ENCODE data around the gene CALN1. TPM values are rescaled to one million over a fixed set of nuclear protein-coding genes. Genes with fewer than 3 reads are reported as not detected.

Gene CALN1
- total RNA-seq, 2 donors from 2014 or later, result 0.52 to 1.6 TPM

GRCh38 chr7:72170475-72170874 lies 241.7 kb downstream of the CALN1 start:
- H3K27me3 ChIP-seq, result no peaks in the 10 kb centered on the region
- no peak for DNase-seq
- 73 to 74% methylated on average over 3 of the region's 3 CpGs for WGBS, 2 donors
- no peak for TF ChIP-seq POLR2A (IDR thresholded peaks at IDR 0.05)
- no peak for TF ChIP-seq CTCF (IDR thresholded peaks at IDR 0.05)
- peaks cover 0 to 6% (median 0%) of the 10 kb centered on the region in 3 donors for H3K9me3 ChIP-seq
- intact Hi-C loops (cut with DNase I), result no loop called here
- H3K4me1 ChIP-seq, result no peaks in the 10 kb centered on the region
- no peak overlapping the region for H3K27ac ChIP-seq
- H3K36me3 ChIP-seq (replicated peaks in 1 of 2; ENCODE audit: insufficient read depth in 1 of 2, low read depth in 2 of 2), result no peaks in the 10 kb centered on the region
- H3K4me3 ChIP-seq, result no peak overlapping the region
- no peak for ATAC-seq

GRCh38 chr7:72163271-72163670 lies 248.9 kb downstream of the CALN1 start:
- no peak for TF ChIP-seq POLR2A (IDR thresholded peaks at IDR 0.05)
- TF ChIP-seq CTCF (IDR thresholded peaks at IDR 0.05), result no peak
- Histone ChIP-seq H3K4me1 (no peaks in the 10 kb centered on the region), H3K9me3 (no peaks in the 10 kb centered on the region), H3K27ac (no peak overlapping the region), H3K36me3 (replicated peaks in 1 of 2; ENCODE audit: insufficient read depth in 1 of 2, low read depth in 2 of 2) (no peaks in the 10 kb centered on the region), H3K27me3 (no peaks in the 10 kb centered on the region), H3K4me3 (no peak overlapping the region)
- 69 to 86% methylated on average over 2 of the region's 2 CpGs for WGBS, 2 donors
- DNase-seq, result no peak
- intact Hi-C loops (cut with DNase I), result no loop called here
- ATAC-seq, result no peak

- WGBS, 2 donors, result 59 to 67% methylated on average over 6 of the region's 6 CpGs
- DNase-seq (no peak), ATAC-seq (no peak)
- H3K4me1 ChIP-seq, result no peaks in the 10 kb centered on the region
- no peak overlapping the region for H3K4me3 ChIP-seq
- no peak overlapping the region for H3K27ac ChIP-seq
- no peaks in the 10 kb centered on the region for H3K9me3 ChIP-seq
- TF ChIP-seq POLR2A (IDR thresholded peaks at IDR 0.05) (no peak), CTCF (IDR thresholded peaks at IDR 0.05) (no peak)
- intact Hi-C loops (cut with DNase I), result no loop called here
- no peaks in the 10 kb centered on the region for H3K36me3 ChIP-seq (replicated peaks in 1 of 2; ENCODE audit: insufficient read depth in 1 of 2, low read depth in 2 of 2)
- H3K27me3 ChIP-seq, result no peaks in the 10 kb centered on the region
Measured at GRCh38 chr7:72161534-72161933, 250.6 kb downstream of the CALN1 start.

GRCh38 chr7:72159911-72160310 lies 252.2 kb downstream of the CALN1 start:
- ATAC-seq (no peak), DNase-seq (no peak)
- WGBS, 2 donors, result 41 to 45% methylated on average over 4 of the region's 4 CpGs

More at GRCh38 chr7:72159911-72160310, 252.2 kb downstream of the CALN1 start:
- TF ChIP-seq POLR2A (IDR thresholded peaks at IDR 0.05) (no peak), CTCF (IDR thresholded peaks at IDR 0.05) (no peak)
- H3K4me3 ChIP-seq, result no peak overlapping the region
- no peaks in the 10 kb centered on the region for H3K9me3 ChIP-seq
- no peaks in the 10 kb centered on the region for H3K27me3 ChIP-seq
- no peaks in the 10 kb centered on the region for H3K4me1 ChIP-seq
- no peaks in the 10 kb centered on the region for H3K36me3 ChIP-seq (replicated peaks in 1 of 2; ENCODE audit: insufficient read depth in 1 of 2, low read depth in 2 of 2)
- intact Hi-C loops (cut with DNase I), result no loop called here
- no peak overlapping the region for H3K27ac ChIP-seq
